ENCODE data around the gene MUCL3.

- no peak for TF ChIP-seq SP1 (IDR thresholded peaks at IDR 0.05; ENCODE audit: low read depth)
- no peak for TF ChIP-seq CTCF (IDR thresholded peaks at IDR 0.05 in 2 of 3, conservative IDR thresholded peaks at IDR 0.05 in 1 of 3; ENCODE audit: borderline replicate concordance in 1 of 3, insufficient read depth in 1 of 3, low read depth in 2 of 3, low read length in 2 of 3)
- no peak for TF ChIP-seq ATF3 (IDR thresholded peaks at IDR 0.05)
- TF ChIP-seq POLR2A (IDR thresholded peaks at IDR 0.05; ENCODE audit: borderline replicate concordance, extremely low read depth, insufficient read depth, insufficient read length) = no peak
- no peak for TF ChIP-seq JUND (IDR thresholded peaks at IDR 0.05)
- no peak for TF ChIP-seq POLR2AphosphoS5 (IDR thresholded peaks at IDR 0.05; ENCODE audit: low read depth, low read length)
- no peak for TF ChIP-seq TCF7L2 (IDR thresholded peaks at IDR 0.05; ENCODE audit: borderline replicate concordance, extremely low read depth, insufficient read depth, insufficient read length)
- no peak for TF ChIP-seq ZBTB33 (IDR thresholded peaks at IDR 0.05; ENCODE audit: extremely low read depth, insufficient replicate concordance, low read length)
- no peak for TF ChIP-seq ZNF274 (IDR thresholded peaks at IDR 0.05; ENCODE audit: low read depth, low read length)
Measured at GRCh38 chr6:30972816-30973215, 32.0 kb downstream of the MUCL3 start.
